GM10266 (cell line): ENCODE results near the gene ATP6V0D1.

Experiments used
- DNase-seq: peaks from one replicate; pipeline ENCODE4 v3.0.0; 2012; ENCODE audit errors: extremely low spot score
- CTCF ChIP-seq: IDR thresholded peaks from 2 replicates; pipeline ENCODE4 v1.5.1; 2012; ENCODE audit warnings: mild to moderate bottlenecking, low read depth; ENCODE audit not compliant: control insufficient read depth, insufficient read depth; ENCODE audit errors: missing control alignments

Gene ATP6V0D1

DNA sequence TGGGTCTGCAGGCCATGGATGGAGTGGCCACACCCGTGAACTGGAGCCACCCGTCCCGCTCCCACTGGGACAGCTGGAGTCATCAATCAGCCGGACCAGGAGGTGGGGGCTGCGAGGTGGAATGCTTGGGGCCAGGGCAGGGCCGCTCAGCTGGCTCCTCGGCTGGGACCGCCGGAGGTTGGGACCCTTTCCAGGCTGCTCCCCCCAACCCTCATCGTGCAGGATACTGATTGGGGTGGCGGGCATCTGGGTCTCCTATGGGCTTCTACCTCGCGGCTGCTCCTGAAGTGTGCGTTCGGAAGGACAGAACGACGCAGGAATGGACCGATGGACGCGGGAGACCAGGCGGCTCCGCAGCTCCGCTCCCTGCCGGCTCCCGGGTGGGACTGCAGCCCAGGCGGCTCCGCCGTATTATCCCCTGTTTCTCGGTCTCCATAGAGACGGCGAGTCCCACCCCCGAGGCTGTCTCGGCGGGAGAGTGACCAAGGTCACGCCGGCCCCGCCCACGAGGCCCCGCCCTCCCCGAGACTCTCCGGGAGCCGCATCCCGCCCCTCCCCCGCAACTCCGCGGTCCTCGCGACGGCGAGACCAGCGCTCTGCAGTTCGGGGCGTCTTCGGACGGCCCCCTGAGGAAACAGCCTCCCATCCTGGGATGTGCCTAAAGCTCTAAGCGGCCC, 87.7 kb downstream of the ATP6V0D1 start, which contains the start of gene TPPP3:
Gene TPPP3, minus strand, starts transcription at position 388 of the 677 bp plus-strand sequence. CDS start 2,387 bp downstream, outside the sequence.
- peak; percentile 76 for DNase-seq
- peak; percentile 20 for TF ChIP-seq CTCF

- no peak for DNase-seq
These were observed 88.5 kb downstream of the ATP6V0D1 start for GRCh38 chr16:67392301-67393059.

DNA sequence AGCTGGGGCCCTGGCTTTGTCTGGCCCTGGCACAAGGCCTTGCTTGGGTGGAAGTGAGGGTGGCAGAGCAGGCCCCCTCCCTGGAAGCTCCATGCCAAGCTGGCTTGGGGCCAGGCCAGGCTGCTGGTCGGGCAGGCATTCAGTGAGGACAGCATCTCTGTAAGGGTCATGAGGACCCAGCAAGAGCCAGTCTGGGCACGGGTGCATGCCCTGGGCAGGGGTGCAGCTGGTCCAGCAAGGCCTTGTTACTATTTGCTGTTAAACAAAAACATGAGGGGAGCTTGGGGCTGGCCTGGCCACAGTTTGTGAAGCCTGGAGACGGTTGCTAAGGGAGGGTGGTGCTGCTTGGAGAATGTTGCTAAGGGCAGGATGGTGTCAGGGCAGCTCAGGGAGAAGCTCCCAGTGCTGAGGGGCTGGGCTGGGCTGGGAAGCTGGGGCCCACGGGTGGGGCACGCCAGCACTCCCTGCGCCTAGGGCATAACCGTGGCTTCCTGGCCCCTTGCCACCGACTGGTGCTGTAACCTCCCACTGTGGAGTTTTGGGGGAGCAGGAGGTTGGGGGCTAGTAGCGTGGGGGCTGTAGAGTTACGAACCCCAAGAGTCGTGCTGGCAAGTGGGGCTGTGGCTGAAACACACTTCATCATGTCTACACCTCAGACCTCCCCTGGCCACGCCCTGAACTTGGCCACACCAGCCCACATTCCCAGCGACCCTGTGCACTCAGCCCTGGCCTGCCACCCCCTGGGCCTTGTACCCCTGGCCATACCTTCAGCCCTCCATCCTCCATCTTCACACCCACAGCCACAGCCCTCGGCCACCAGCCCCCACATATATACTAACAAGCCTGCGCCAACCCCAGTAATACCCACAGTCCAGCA, 89.3 kb downstream of the ATP6V0D1 start:
- DNase-seq, result no peak

More at GRCh38 chr16:67392301-67393059, 88.5 kb downstream of the ATP6V0D1 start:
- no peak for TF ChIP-seq CTCF

DNA sequence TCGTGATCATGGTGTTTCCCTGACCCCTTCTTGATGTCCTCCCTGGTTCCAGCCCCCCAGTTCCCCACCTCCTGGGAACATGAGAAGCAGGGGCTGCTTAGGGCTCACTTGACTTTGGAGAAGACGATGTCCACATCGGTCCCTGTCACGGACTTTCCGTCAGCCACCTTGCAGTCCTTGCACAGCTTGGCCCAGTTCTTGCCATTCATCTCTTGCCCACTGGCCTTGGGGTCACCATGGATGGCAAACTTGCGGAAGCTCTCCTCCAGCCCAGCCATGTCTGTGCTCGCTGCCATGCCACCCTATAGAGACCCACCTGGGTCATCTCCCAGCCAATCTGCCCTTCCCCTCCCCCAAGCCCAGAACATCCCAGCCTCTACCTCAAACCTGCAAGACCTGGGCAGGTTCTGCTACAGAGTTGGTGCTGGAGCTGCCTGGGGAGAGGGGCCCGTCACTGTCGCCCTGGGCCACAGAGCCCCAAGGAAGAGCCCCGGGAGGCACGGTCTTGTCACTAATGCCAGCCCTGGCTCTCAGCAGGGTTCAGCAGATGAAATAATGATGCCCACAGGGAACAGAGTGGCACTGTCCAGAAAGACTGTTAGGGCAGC, 90.0 kb downstream of the ATP6V0D1 start:
- no peak for DNase-seq
- TF ChIP-seq CTCF, result no peak

More for the DNA sequence above, 89.3 kb downstream of the ATP6V0D1 start:
- no peak for TF ChIP-seq CTCF

DNA sequence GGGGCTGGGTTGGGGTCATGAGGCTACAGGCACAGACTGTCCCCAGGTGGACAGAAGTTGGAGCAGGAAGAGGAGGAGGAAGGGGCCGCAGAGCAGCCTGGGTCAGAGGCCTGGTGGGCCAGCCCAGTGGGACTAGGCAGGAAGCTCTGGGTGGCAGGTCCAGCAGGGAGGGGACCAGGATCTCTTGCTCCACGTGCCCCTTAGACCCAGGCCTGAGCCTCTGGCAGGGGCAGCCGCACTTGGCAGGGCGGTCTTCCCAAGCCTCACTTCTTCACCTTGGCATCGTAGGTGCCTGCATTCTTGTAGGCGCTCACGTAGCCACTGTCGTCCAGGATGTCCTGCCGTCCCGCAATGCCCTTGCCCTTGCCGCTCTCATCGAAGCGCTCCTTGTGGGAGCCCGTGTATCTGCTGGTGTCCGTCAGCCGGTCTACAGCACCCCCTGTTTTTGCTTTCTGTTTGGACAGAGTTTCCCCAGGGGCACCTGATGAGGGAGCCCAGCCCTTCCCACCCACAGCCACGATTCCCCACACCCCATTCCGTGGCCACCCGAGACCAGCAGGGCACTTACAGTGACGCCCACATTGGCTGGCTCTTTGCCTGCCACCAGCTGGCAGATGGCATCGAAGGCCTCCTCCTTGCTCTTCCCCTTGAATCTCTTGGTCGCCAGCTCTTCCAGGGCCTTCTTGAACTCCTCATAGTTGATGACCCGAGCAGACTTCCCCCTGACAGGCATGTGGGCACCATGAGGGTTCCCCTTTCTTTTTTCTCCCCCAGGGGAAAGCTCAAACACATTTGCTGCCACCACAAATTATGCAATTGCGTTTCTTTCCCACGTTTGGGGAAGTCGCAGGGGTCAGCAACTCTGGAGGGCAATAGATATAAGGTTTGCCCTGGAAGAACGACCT, 90.8 kb downstream of the ATP6V0D1 start:
- TF ChIP-seq CTCF, result no peak
- no peak for DNase-seq

DNA sequence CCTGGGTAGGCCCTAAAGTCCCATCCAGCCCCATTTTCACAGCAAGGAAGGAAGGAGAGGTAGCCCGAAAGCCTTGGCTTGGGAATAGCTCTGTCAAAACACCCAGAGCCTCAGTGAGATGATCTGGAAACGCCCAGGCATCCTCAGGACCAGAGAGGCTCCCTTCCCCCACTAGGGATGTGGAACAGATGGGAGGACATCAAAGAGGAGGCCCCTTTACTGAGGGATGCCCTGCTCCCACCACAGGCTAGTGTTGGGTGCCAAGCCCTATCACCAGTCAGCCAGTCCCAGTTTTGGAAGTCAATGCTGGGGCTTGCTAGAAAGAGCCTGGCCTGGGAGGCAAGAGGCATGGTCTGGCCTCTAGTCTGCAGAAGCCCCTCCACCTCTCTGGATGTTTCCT, 92.4 kb downstream of the ATP6V0D1 start:
- no peak for DNase-seq
- no peak for TF ChIP-seq CTCF
